Inflammatory macrophage treated with lipopolysaccharide for 4 hours (primary cell): ENCODE results near the gene NEURL1B.
"Not testable (repeated sequence)": the region's sequence is repeated elsewhere in the genome, so short reads cannot be mapped to it uniquely, and the experiment has no call there.

ENCODE experiments used
- DNase-seq: peaks from one replicate; pipeline ENCODE4 v3.0.0-alpha.2; 2020

Gene NEURL1B

GRCh38 chr5:172659570-172659908, 18.5 kb downstream of the NEURL1B start:
- no peak for DNase-seq

GRCh38 chr5:172659909-172660628, 19.0 kb downstream of the NEURL1B start:
- DNase-seq = peak; percentile 72

- DNase-seq = no peak
Measured at GRCh38 chr5:172660974-172661373, 19.9 kb downstream of the NEURL1B start.

GRCh38 chr5:172661526-172661925, 20.5 kb downstream of the NEURL1B start:
- no peak for DNase-seq

- no peak for DNase-seq
Measured at GRCh38 chr5:172662596-172662995, 21.5 kb downstream of the NEURL1B start.

GRCh38 chr5:172664018-172664417, 23.0 kb downstream of the NEURL1B start:
- no peak for DNase-seq

- DNase-seq = no peak
Measured at GRCh38 chr5:172664681-172665541, 23.8 kb downstream of the NEURL1B start.

- peak; percentile 19 for DNase-seq
Measured at GRCh38 chr5:172666251-172666650, 25.2 kb downstream of the NEURL1B start.

- no peak for DNase-seq
Measured at GRCh38 chr5:172667786-172668593, 26.9 kb downstream of the NEURL1B start.

- DNase-seq = no peak
Measured at GRCh38 chr5:172668594-172669071, 27.6 kb downstream of the NEURL1B start.

- DNase-seq = no peak
Measured at GRCh38 chr5:172669386-172670004, 28.4 kb downstream of the NEURL1B start.

- no peak for DNase-seq
Measured at GRCh38 chr5:172670005-172670402, 28.9 kb downstream of the NEURL1B start.

GRCh38 chr5:172670444-172670843, 29.4 kb downstream of the NEURL1B start:
- DNase-seq = no peak

- DNase-seq = no peak
Measured at GRCh38 chr5:172671091-172671490, 30.0 kb downstream of the NEURL1B start.

- no peak for DNase-seq
Measured at GRCh38 chr5:172672681-172673080, 31.6 kb downstream of the NEURL1B start.

GRCh38 chr5:172674155-172674554, 33.1 kb downstream of the NEURL1B start:
- no peak for DNase-seq

GRCh38 chr5:172676914-172677475, 35.9 kb downstream of the NEURL1B start:
- no peak for DNase-seq

GRCh38 chr5:172678362-172678874, 37.4 kb downstream of the NEURL1B start:
- DNase-seq = not testable (repeated sequence)

GRCh38 chr5:172678902-172679301, 37.8 kb downstream of the NEURL1B start:
- no peak for DNase-seq

- no peak for DNase-seq
Measured at GRCh38 chr5:172679628-172680212, 38.7 kb downstream of the NEURL1B start.

- DNase-seq = peak; percentile 70
Measured at GRCh38 chr5:172680921-172681320, 39.9 kb downstream of the NEURL1B start.

GRCh38 chr5:172681421-172681820, 40.4 kb downstream of the NEURL1B start:
- DNase-seq = no peak
